Fibroblast of lung (primary cell): Measurements from ENCODE around the gene CALCB.

Experiments
- CTCF ChIP-seq, 2 donors: IDR thresholded peaks in 1 of 2; conservative IDR thresholded peaks in 1 of 2; 1 replicate in 1 of 2; 2 replicates in 1 of 2; pipeline ENCODE4 v1.5.1; 2011 to 2012; ENCODE audit warnings: low read length in 2 of 2, control low read depth in 1 of 2, inconsistent platforms in 1 of 2, low read depth in 1 of 2, mild to moderate bottlenecking in 1 of 2
- EZH2 ChIP-seq: IDR thresholded peaks from 2 replicates; pipeline ENCODE4 v1.5.1; 2012; ENCODE audit warnings: low read length, control low read depth, mild to moderate bottlenecking; ENCODE audit errors: missing control alignments

GRCh38 chr11:15034687-15035267 is 38.6 kb upstream of the CALCB start:
- TF ChIP-seq CTCF (conservative IDR thresholded peaks at IDR 0.05 in 1 of 2, IDR thresholded peaks at IDR 0.05 in 1 of 2; ENCODE audit: low read depth in 1 of 2, low read length in 2 of 2) = no peak
- TF ChIP-seq EZH2 = no peak
